SU-DHL-6 (cell line): ENCODE results near the gene ZG16B.

Experiments used
- EZH2phosphoT487 ChIP-seq: fragments of 200-600 bp; sonication (generic), shearing (Covaris generic); conservative IDR thresholded peaks from 2 replicates; pipeline ENCODE4 v1.6.1; 2018; ENCODE audit warnings: mild to moderate bottlenecking, antibody characterized with exemption, low read length, moderate library complexity, mixed read lengths
- TF ChIP-seq, protein P1 (sequence below): fragments of 200-600 bp; sonication (generic); IDR thresholded peaks from one replicate; pipeline ENCODE4 v1.5.1; 2017; ENCODE audit warnings: antibody characterized with exemption, mild to moderate bottlenecking, low read length, moderate library complexity; ENCODE audit not compliant: insufficient read depth, poor library complexity, severe bottlenecking

DNA sequence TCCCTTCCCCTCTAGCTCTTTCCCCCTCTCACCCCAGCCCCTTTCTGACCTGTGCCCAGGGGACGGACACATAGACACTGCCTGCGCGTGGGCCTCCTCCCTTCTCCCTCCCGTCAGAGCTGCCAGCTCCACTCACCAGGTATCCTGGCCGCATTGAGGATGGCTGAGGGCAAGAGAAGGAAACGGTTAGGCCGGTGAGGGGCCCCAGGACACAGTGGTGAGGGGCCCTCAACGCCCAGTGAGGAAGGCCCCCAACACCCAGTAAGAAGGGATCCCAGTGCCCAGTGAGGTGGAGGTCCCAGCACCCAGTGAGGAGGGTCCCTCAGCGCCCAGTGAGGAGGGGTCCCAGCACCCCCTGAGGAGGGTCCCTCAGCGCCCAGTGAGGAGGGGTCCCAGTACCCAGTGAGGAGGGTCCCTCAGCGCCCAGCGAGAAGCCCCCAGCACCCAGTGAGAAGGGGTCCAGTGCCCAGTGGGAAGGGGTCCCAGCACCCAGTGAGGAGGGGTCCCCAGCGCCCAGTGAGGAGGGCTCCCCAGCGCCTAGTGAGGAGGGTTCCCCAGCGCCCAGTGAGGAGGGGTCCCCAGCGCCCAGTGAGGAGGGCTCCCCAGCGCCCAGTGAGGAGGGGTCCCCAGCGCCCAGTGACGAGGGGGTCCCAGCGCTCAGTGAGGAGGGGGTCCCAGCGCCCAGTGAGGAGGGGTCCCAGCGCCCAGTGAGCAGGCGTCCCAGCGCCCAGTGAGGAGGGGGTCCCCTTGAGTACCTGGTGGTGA, 26.8 kb downstream of the ZG16B start:
- TF ChIP-seq, protein P1, sequence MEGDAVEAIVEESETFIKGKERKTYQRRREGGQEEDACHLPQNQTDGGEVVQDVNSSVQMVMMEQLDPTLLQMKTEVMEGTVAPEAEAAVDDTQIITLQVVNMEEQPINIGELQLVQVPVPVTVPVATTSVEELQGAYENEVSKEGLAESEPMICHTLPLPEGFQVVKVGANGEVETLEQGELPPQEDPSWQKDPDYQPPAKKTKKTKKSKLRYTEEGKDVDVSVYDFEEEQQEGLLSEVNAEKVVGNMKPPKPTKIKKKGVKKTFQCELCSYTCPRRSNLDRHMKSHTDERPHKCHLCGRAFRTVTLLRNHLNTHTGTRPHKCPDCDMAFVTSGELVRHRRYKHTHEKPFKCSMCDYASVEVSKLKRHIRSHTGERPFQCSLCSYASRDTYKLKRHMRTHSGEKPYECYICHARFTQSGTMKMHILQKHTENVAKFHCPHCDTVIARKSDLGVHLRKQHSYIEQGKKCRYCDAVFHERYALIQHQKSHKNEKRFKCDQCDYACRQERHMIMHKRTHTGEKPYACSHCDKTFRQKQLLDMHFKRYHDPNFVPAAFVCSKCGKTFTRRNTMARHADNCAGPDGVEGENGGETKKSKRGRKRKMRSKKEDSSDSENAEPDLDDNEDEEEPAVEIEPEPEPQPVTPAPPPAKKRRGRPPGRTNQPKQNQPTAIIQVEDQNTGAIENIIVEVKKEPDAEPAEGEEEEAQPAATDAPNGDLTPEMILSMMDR, result no peak
- no peak for TF ChIP-seq EZH2phosphoT487
